ENCODE results near the gene MAPK8IP3.
"Not testable (repeated sequence)": the region's sequence is repeated elsewhere in the genome, so short reads cannot be mapped to it uniquely, and the experiment has no call there.

The MAPK8IP3 gene

GRCh38 chr16:1731603-1732002 lies 25.6 kb downstream of the MAPK8IP3 start:
- H3K27ac ChIP-seq: no peak overlapping the region
- DNase-seq (ENCODE audit: low read depth, low spot score): no peak

DNA sequence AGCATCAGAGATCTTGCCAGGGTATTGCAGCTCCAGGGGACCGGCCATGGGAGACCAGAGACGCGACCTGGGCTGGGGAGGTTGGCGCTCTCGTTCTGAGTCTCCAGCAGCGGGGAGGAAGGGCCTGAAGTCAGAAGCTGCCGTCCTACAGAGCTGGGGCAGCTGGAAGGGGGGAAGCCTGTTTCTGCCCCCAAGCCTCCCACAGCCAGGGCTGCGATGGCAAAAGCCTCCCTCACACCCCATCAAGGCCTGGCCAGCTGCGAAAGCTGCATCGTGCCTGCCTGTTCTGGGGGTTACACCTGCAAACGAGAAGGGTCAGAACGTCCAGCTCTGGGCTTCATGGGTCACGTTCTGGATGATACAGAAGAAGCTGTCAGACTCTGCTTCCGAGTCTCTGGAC lies 26.1 kb downstream of the MAPK8IP3 start:
- no peak for DNase-seq (ENCODE audit: low read depth, low spot score)
- no peak overlapping the region for H3K27ac ChIP-seq

DNA sequence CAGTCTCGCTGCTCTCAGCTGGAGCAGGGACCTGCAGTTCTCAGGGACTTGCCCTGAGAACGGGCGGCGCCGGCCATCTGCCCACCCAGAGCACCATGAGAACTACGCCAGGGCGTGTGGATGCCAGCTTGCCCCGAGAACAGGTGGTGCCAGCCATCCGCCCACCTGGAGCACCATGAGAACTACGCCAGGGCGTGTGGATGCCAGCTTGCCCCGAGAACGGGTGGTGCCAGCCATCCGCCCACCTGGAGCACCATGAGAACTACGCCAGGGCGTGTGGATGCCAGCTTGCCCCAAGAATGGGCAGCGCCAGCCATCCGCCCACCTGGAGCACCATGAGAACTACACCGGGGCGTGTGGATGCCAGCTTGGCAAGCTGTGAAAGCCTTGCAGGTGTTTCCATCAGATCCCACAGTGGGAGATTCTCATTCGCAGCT lies 26.6 kb downstream of the MAPK8IP3 start:
- not testable (repeated sequence) for DNase-seq (ENCODE audit: low read depth, low spot score); H3K27ac ChIP-seq

DNA sequence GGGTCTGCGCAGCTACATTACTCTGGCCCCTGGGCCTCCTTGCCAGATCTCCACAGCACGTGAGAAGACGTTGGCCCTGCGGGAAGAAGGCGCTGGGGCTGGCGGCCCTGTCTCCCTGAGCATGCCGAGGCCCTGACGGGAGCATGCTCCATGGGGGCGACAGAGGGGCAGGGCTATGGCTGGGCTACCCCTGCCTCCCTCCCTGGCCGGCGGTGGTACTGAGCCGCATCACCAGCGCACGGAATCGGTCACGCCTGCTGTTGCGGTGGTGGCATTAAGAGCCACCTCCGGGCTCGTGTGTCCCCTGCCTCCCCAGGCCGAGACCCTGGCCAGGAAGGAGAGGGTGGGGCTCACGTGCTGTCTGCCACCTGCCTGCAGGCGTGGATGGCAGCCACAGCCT lies 28.1 kb downstream of the MAPK8IP3 start:
- H3K27ac ChIP-seq: no peak overlapping the region
- DNase-seq (ENCODE audit: low read depth, low spot score): no peak

- no peak for DNase-seq (ENCODE audit: low read depth, low spot score)
- H3K27ac ChIP-seq: no peak overlapping the region
These were observed 28.8 kb downstream of the MAPK8IP3 start for GRCh38 chr16:1734816-1735215.

DNA sequence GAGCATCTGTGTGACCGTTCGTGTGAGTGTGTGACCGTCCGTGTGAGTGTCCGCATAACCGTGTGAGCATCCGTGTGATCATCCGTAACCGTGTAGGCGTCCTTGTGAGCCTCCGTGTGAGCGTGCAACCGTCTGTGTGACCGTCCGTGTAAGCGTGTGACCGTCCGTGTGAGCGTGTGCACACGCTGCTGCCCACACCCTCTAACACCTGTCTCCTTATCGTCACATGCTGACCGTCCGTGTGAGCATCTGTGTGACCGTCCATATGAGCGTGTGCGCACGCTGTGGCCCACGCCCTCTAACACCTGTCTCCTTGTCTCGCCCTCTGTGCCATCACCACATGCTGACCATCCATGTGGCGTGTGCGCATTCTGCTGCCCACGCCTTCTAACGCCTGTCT lies 34.2 kb downstream of the MAPK8IP3 start:
- no peak overlapping the region for H3K27ac ChIP-seq
- DNase-seq (ENCODE audit: low read depth, low spot score): no peak

DNA sequence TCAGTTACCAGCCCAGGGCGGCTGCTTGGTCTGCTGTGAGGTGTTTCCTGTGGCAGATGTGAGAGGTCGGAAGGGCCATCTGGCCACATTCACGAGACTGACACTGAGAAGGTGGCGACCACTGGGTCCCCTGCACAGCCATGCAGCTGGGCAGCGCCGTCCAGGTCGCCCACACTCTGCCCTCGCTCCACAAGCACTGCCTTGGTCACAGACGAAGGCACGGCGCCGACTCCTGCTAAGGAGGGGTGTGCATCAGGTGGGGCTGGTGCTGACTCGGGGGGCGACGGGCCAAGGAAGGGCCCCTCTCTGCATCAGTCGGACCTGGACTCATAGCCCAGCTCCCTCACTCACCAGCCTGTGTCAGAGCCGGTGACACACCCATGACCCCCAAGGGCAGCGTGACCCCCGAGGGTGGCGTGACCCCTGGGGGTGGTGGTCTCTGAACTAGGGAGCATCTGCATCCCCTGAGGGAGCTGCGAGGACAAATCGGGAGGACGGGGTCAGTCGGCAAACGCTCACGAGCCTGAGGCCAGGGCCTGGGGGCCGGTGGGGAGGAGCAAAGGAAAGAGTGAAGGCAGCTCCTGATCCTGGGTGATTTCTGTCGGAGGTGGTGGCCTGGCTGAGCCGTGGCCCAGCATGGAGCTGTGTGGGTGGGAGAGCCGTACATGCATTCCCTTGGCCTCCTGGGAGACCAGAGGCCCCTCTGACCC lies 34.9 kb downstream of the MAPK8IP3 start:
- no peak for DNase-seq (ENCODE audit: low read depth, low spot score)
- H3K27ac ChIP-seq: no peak overlapping the region

GRCh38 chr16:1741553-1742165 lies 35.7 kb downstream of the MAPK8IP3 start:
- H3K27ac ChIP-seq: no peak overlapping the region
- no peak for DNase-seq (ENCODE audit: low read depth, low spot score)

GRCh38 chr16:1743376-1744337 lies 37.7 kb downstream of the MAPK8IP3 start:
- H3K27ac ChIP-seq: no peak overlapping the region
- DNase-seq (ENCODE audit: low read depth, low spot score): no peak

- no peak for DNase-seq (ENCODE audit: low read depth, low spot score)
- H3K27ac ChIP-seq: no peak overlapping the region
These were observed 38.4 kb downstream of the MAPK8IP3 start for GRCh38 chr16:1744338-1744840.

GRCh38 chr16:1745181-1745899 lies 39.3 kb downstream of the MAPK8IP3 start:
- no peak for DNase-seq (ENCODE audit: low read depth, low spot score)

DNA sequence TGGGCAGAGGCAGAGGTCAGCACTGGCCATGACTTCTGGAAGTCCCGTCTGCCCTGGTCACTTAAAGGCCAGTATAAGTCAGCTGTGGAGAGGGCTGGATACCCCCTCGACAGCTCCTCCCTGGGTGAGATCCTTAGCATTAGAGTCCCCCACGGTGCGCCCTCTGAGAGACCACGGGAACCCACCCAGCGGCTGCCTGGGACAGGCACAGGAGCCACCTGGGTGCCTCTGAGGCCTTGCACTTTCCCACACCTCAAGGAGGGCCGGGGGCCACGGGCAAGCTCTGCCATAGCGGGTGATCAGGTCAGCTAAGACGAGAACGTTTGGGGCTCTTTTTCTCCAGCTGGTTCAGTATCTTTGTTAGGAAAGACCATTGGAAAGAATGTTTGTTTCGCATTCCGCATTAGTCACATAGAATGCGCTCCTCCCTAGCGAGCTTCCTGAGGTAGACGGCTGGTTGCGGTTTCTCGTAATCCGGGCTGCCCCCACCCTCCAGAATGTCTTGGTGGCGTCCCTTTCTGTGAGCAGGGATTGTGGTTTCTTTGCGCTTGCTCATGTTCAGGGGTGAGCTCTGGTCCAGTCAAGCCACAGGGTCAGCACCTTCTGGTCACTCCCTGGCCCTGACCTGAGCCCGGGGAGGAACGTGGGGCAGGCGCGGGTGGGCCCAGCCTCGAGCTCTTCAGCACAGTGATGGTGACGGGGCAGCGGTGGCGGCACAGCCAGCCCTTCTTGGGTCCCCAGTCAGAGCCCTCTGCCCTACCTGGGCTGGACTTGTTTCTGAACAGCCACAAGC lies 40.1 kb downstream of the MAPK8IP3 start:
- no peak overlapping the region for H3K27ac ChIP-seq
- DNase-seq (ENCODE audit: low read depth, low spot score): no peak

More at GRCh38 chr16:1745181-1745899, 39.3 kb downstream of the MAPK8IP3 start:
- H3K27ac ChIP-seq: no peak overlapping the region

DNA sequence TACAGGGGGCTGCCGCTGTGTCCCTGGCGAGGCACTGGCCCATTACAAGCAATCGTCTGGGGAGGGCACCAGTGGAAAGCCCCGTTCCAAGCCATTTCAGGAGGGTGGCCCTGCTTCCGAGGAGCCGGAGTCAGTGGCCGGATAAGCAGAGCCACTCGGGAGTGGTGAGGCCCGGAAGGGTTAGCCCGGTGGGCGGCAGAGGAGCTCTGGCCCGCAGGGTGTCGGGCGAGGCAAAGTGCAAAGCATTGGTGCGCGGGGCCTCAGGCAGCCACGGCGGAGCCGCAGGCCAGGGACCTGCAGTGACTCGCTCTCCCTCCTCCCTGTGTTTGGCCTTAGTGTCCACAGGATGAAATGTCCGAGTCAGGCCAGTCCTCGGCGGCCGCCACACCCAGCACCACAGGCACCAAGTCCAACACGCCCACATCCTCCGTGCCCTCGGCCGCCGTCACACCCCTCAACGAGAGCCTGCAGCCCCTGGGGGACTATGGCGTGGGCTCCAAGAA lies 40.7 kb downstream of the MAPK8IP3 start:
- H3K27ac ChIP-seq: no peak overlapping the region
- DNase-seq (ENCODE audit: low read depth, low spot score): no peak

DNA sequence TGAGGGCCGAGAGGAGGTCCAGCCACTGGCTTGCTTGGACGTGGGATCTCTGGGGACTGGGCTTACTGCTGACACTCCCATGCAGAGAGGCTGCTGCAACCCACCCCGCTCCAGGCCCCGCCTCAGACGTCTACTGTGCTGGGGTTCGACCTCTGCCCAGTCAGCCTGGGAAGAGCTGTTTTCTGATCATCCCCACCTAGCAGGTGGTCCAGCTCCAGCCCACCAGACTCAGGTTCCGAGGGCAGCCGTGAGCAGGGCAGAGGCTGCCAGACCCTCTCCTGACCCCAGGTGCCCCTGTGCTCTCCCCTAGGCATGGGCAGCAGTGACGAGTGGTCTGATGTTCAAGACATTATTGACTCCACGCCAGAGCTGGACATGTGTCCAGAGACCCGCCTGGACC lies 41.9 kb downstream of the MAPK8IP3 start:
- H3K27ac ChIP-seq: no peak overlapping the region
- no peak for DNase-seq (ENCODE audit: low read depth, low spot score)

DNA sequence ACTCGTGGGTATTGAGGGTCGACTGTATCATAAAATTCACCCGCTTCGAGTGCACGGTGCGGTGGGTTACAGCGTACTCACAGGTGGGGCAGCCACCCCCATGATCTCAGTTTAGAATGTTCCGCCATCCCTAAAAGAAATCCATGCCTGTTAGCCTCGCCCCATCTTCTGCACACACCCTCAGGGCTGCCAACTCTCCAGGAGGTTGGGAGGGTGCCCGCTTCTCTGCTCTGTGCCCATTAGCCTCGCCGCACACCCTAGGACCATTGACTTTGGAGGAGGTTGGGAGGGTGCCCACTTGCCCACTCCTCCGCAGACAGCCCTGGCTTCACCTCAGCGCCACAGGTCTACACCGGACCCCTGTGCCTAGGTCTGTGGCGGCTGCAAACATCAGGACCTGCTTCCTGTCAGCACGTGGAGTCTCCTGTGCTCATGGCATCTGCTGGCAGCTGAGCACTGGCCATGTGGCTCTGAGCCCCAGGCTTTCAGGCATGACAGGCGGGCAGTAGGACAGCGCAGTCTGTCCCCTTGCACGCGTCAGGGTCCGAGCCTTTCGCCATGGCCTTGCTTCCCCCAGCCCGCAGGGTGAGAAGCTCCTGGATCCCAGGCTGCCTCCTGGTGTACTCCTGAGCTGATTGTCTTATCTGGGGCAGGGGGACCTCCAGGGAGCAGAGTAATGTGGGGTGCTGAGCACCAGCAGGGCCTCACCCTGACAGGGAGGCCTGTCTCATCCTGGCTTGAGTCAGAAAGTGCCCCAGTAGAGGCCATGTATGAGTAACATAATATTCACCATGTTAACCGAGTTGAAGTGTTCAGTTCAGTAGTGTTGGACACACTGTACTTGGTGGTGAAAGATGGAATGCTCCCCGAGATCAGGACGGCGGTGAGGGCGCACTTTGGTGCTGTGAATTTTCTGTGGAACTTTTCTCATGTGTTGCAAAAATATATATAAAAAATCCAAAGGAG lies 43.4 kb downstream of the MAPK8IP3 start:
- H3K27ac ChIP-seq: no peak overlapping the region
- DNase-seq (ENCODE audit: low read depth, low spot score): no peak

GRCh38 chr16:1751946-1752345 lies 46.0 kb downstream of the MAPK8IP3 start:
- no peak for DNase-seq (ENCODE audit: low read depth, low spot score)
- no peak overlapping the region for H3K27ac ChIP-seq

DNA sequence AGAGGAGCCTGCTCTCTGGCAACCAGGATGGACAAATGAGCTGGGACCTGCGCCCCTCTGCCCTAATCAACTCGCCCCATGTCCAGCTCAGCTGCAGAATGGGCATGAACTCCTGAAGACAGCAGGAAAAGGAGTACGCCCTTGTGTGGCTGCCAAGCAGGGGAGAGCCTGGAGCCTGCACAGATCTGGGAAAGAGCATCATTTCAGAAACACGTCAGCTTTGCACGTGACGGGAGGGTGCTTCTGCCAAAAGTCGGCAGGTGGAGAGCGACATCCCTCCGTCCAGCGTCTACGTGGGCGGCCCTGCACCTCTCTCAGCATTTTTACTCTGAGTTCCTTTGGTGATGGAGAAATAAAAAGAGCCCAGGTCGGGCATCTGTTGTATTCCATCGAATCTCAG lies 46.9 kb downstream of the MAPK8IP3 start:
- no peak for DNase-seq (ENCODE audit: low read depth, low spot score)
- no peak overlapping the region for H3K27ac ChIP-seq

DNA sequence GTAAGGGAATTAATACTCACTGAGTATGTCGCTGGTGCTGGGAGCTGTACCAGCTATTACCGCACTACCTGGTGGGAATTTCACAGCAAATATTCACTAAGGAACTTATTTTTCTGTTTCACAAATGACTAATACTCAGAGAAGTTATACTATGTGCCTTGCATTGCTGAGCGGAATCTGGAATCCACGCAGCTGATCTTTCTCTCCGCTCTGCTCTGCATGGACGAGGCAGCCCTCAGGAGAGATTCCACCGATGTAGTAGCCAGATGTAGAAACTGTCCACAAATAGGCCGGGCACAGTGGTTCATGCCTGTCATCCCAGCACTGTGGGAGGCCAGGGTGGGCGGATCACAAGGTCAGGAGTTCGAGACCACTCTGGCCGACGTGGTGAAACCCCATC lies 48.2 kb downstream of the MAPK8IP3 start:
- no peak for DNase-seq (ENCODE audit: low read depth, low spot score)
- peak overlapping the region; percentile 45 for H3K27ac ChIP-seq

Data from epithelial cell of prostate (primary cell).